Endothelial cell of umbilical vein (primary cell): ENCODE results near the gene VMP1. TPM values are rescaled to one million over a fixed set of nuclear protein-coding genes. Genes with fewer than 3 reads are reported as not detected.

Experiments used
- BruUV-seq: library from RNA; stranded (reverse); fragments of 400-500 nt; replicated peaks from 2 replicates; lab custom pipeline; 2021; lab: Mats Ljungman, UMichigan
- CTCF ChIA-PET: fragments of 300-600, 350-600 bp; sonication (Branson Sonifier 250); formaldehyde crosslinking; loops from one replicate; lab custom pipeline; 2021; ENCODE audit warnings: antibody characterized with exemption, inconsistent platforms; lab: Charles Lee
- POLR2A ChIA-PET: fragments of 300-600, 350-600 bp; sonication (Branson Sonifier 250); formaldehyde crosslinking; loops from one replicate; lab custom pipeline; 2021; ENCODE audit warnings: antibody characterized with exemption, inconsistent platforms; lab: Charles Lee
- DNase-seq: peaks from one replicate; pipeline ENCODE4 v3.0.0-alpha.2; 2011; ENCODE audit warnings: low read depth, low spot score
- FAIRE-seq: peaks from 2 replicates; lab custom pipeline; 2011; peaks lifted over from hg19 to GRCh38; lab: Jason Lieb, UNC
- H2AFZ ChIP-seq: 2 replicates; pipeline ENCODE4 v1.6.0; 2012; ENCODE audit warnings: low read depth, low read length, control low read depth, inconsistent platforms
- H3K27ac ChIP-seq: 2 replicates; pipeline ENCODE4 v1.5.1; 2011; ENCODE audit warnings: low read depth, mild to moderate bottlenecking, control low read depth, low read length, moderate library complexity; ENCODE audit not compliant: insufficient read depth
- H3K27me3 ChIP-seq, 2 experiments: 2 replicates each; pipeline versions ENCODE4 v1.6.0 to v1.6.1; 2011; ENCODE audit warnings: low read length in 2 of 2, mixed read lengths in 1 of 2; ENCODE audit not compliant: control insufficient read depth in 2 of 2, insufficient read depth in 2 of 2
- H3K36me3 ChIP-seq, 2 experiments: 2 replicates in 1 of 2; 3 replicates in 1 of 2; pipeline ENCODE4 v1.5.1; 2011; ENCODE audit warnings: low read length in 2 of 2, mild to moderate bottlenecking in 1 of 2, moderate library complexity in 1 of 2; ENCODE audit not compliant: control insufficient read depth in 2 of 2, insufficient read depth in 2 of 2; ENCODE audit errors: extremely low read depth in 1 of 2
- H3K4me1 ChIP-seq: 3 replicates; pipeline ENCODE4 v1.5.1; 2011; ENCODE audit warnings: mild to moderate bottlenecking, low read length; ENCODE audit not compliant: control insufficient read depth, insufficient read depth; ENCODE audit errors: extremely low read depth
- H3K4me2 ChIP-seq: 2 replicates; pipeline ENCODE4 v1.6.1; 2011; ENCODE audit warnings: low read length, control low read depth, mixed read lengths; ENCODE audit not compliant: insufficient read depth
- H3K4me3 ChIP-seq, 3 experiments: fragments of 200-600 bp in 1 of 3; sonication (generic), shearing (Covaris generic) in 1 of 3; replicated peaks in 1 of 3; 2 replicates each; pipeline ENCODE4 v1.5.1; 2011 to 2016; ENCODE audit warnings: control low read depth in 3 of 3, low read length in 3 of 3, mild to moderate bottlenecking in 2 of 3, inconsistent platforms in 1 of 3, low read depth in 1 of 3, moderate library complexity in 1 of 3; ENCODE audit not compliant: insufficient read depth in 1 of 3
- H3K79me2 ChIP-seq: 2 replicates; pipeline ENCODE4 v1.6.0; 2012; ENCODE audit warnings: low read length, inconsistent platforms; ENCODE audit not compliant: control insufficient read depth, insufficient read depth
- H3K9ac ChIP-seq: replicated peaks from 2 replicates; pipeline ENCODE3; 2011; ENCODE audit warnings: low read length, control low read depth; ENCODE audit not compliant: insufficient read depth; ENCODE audit errors: extremely low read depth
- H3K9me1 ChIP-seq: replicated peaks from 3 replicates; pipeline ENCODE4 v1.6.0; 2011; ENCODE audit warnings: mild to moderate bottlenecking, low read length; ENCODE audit not compliant: control insufficient read depth, insufficient read depth; ENCODE audit errors: extremely low read depth
- H3K9me3 ChIP-seq: replicated peaks from 2 replicates; pipeline ENCODE4 v1.5.1; 2012; ENCODE audit warnings: low read length, inconsistent platforms; ENCODE audit not compliant: control insufficient read depth, insufficient read depth
- H4K20me1 ChIP-seq: replicated peaks from 2 replicates; pipeline ENCODE3; 2011; ENCODE audit warnings: mild to moderate bottlenecking, low read length; ENCODE audit not compliant: control insufficient read depth, insufficient read depth; ENCODE audit errors: extremely low read depth
- EZH2 ChIP-seq: IDR thresholded peaks from 2 replicates; pipeline ENCODE4 v1.6.1; 2012; ENCODE audit warnings: borderline replicate concordance, low read depth, mild to moderate bottlenecking, moderate library complexity, low read length, inconsistent platforms; ENCODE audit not compliant: severe bottlenecking
- FOS ChIP-seq: IDR thresholded peaks from 2 replicates; pipeline ENCODE4 v1.6.1; 2011; ENCODE audit warnings: mild to moderate bottlenecking, low read length, moderate library complexity, borderline replicate concordance; ENCODE audit not compliant: insufficient read depth
- GATA2 ChIP-seq: IDR thresholded peaks from 2 replicates; pipeline ENCODE4 v1.7.0; 2011; ENCODE audit warnings: low read depth, mild to moderate bottlenecking, moderate library complexity, mixed read lengths, low read length; ENCODE audit not compliant: insufficient read length, insufficient read depth
- JUN ChIP-seq: IDR thresholded peaks from 2 replicates; pipeline ENCODE4 v1.6.1; 2011; ENCODE audit warnings: borderline replicate concordance, low read depth; ENCODE audit not compliant: insufficient read length, insufficient read depth
- MYC ChIP-seq: IDR thresholded peaks from one replicate; pipeline ENCODE4 v1.6.1; 2011; ENCODE audit warnings: mild to moderate bottlenecking, low read depth, low read length
- POLR2A ChIP-seq: IDR thresholded peaks from 2 replicates; pipeline ENCODE4 v1.6.1; 2012; ENCODE audit warnings: low read depth, mild to moderate bottlenecking, control low read depth, low read length
- POLR2AphosphoS5 ChIP-seq: IDR thresholded peaks from 2 replicates; pipeline ENCODE4 v1.6.1; 2012; ENCODE audit warnings: low read depth, mild to moderate bottlenecking, control low read depth, low read length, moderate library complexity; ENCODE audit not compliant: insufficient read depth
- dilution Hi-C: fragments of 300-500 bp; cut with MboI; formaldehyde crosslinking; loops from one replicate; pipeline ENCODE4 v1.15.0; 2019; ENCODE audit warnings: low sequenced_read_pairs; ENCODE audit not compliant: extremely low pct_ligation_motif_present
- intact Hi-C: fragments of 100-400 bp; cut with micrococcal nuclease; formaldehyde crosslinking; loops from one replicate; pipeline ENCODE4 v1.10.0; 2022
- polyA plus RNA-seq, 4 experiments: library from polyadenylated mRNA; depleted of rRNA in 3 of 4; stranded (reverse) in 3 of 4; unstranded in 1 of 4; fragments of >200 nt; gene quantifications; 2 replicates each; pipeline versions ENCODE4 v1.2.1 to v1.2.3, GENCODE V29; 2011 to 2012; ENCODE audit warnings: missing spikeins in 1 of 4
- total RNA-seq: library from RNA; stranded (reverse); gene quantifications from 2 replicates; pipeline ENCODE4 v1.2.3, GENCODE V29; 2021
- TF ChIP-seq, protein P1 (sequence below): IDR thresholded peaks from 2 replicates; pipeline ENCODE4 v1.6.1; 2011; ENCODE audit not compliant: insufficient read depth, insufficient read length
- TF ChIP-seq, protein P2 (sequence below), 2 donors: IDR thresholded peaks; 1 replicate in 1 of 2; 2 replicates in 1 of 2; pipeline ENCODE4 v1.5.1; 2011; ENCODE audit warnings: low read length in 2 of 2, mild to moderate bottlenecking in 2 of 2, moderate library complexity in 2 of 2, control low read depth in 1 of 2, inconsistent platforms in 1 of 2, low read depth in 1 of 2; ENCODE audit not compliant: insufficient read depth in 1 of 2; ENCODE audit errors: extremely low read depth in 1 of 2

VMP1 gene
- total and polyA plus RNA-seq, 2 donors (not counting 3 experiments of a cell fraction or from before 2014, with no cell fraction given) = 138 to 270 TPM

DNA sequence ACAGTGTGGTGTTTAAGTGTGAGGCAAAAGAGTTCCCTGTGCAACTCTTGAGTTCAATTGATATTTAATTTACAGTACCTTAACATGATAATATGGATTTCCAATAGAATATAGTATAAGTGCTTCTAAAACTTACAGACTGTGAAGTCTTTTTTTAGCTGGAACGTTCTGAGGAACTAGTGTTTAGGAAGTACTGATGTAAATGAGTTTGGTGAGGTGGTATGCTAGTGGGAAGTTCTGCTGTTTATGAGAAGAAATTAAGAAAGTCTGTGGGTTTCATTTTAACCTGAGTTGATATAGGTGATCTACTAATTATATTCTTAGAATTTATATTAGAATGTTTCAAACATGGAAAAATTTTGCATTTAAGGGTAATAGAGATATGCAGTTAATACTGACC is 32.2 kb upstream of the VMP1 start:
- H3K36me3 ChIP-seq = peaks cover 19 to 49% of the 10 kb centered on the region in 2 experiments
- H3K9ac ChIP-seq = no peak overlapping the region
- CTCF ChIA-PET = interaction anchor here (1.2 to 1.6 kb wide), 2 partner anchors 8 to 184 kb away, joined by 3 to 6 read pairs; no protein-coding TSS in a partner anchor
- dilution Hi-C loops (no loop called here), intact Hi-C loops (no loop called here)
- no peak overlapping the region for H3K27ac ChIP-seq
- POLR2A ChIA-PET = no interaction called here
- TF ChIP-seq EZH2 (no peak), GATA2 (no peak), POLR2A (no peak), FOS (no peak), JUN (no peak), MYC (no peak), POLR2AphosphoS5 (no peak)
- TF ChIP-seq, protein P1, sequence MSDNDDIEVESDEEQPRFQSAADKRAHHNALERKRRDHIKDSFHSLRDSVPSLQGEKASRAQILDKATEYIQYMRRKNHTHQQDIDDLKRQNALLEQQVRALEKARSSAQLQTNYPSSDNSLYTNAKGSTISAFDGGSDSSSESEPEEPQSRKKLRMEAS = no peak
- TF ChIP-seq, protein P2, sequence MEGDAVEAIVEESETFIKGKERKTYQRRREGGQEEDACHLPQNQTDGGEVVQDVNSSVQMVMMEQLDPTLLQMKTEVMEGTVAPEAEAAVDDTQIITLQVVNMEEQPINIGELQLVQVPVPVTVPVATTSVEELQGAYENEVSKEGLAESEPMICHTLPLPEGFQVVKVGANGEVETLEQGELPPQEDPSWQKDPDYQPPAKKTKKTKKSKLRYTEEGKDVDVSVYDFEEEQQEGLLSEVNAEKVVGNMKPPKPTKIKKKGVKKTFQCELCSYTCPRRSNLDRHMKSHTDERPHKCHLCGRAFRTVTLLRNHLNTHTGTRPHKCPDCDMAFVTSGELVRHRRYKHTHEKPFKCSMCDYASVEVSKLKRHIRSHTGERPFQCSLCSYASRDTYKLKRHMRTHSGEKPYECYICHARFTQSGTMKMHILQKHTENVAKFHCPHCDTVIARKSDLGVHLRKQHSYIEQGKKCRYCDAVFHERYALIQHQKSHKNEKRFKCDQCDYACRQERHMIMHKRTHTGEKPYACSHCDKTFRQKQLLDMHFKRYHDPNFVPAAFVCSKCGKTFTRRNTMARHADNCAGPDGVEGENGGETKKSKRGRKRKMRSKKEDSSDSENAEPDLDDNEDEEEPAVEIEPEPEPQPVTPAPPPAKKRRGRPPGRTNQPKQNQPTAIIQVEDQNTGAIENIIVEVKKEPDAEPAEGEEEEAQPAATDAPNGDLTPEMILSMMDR (IDR thresholded peaks at IDR 0.05; ENCODE audit: extremely low read depth in 1 of 2, insufficient read depth in 1 of 2, low read depth in 1 of 2, low read length in 2 of 2) = no peak
- H3K27me3 ChIP-seq = no peaks in the 10 kb centered on the region
- DNase-seq = no peak
- no peak overlapping the region for H3K4me3 ChIP-seq
- FAIRE-seq = no peak
- peaks cover 16% of the 10 kb centered on the region for H3K4me1 ChIP-seq
- no peak overlapping the region for H3K4me2 ChIP-seq
- no peaks in the 10 kb centered on the region for H3K9me3 ChIP-seq
- peaks cover 44% of the 10 kb centered on the region for H3K79me2 ChIP-seq
- H2AFZ ChIP-seq = no peak overlapping the region
- no peaks in the 10 kb centered on the region for H3K9me1 ChIP-seq
- BruUV-seq = no TSS peak
- peaks cover 2% of the 10 kb centered on the region for H4K20me1 ChIP-seq
